Kidney epithelial cell (primary cell): ENCODE results near the gene ARL14EPL. TPM values are rescaled to one million over a fixed set of nuclear protein-coding genes. Genes with fewer than 3 reads are reported as not detected.
"Not testable (repeated sequence)": the region's sequence is repeated elsewhere in the genome, so short reads cannot be mapped to it uniquely, and the experiment has no call there.

Experiments
- DNase-seq: peaks from one replicate; pipeline ENCODE4 v3.0.0-alpha.2; 2010; ENCODE audit warnings: low read depth
- H3K27me3 ChIP-seq: 2 replicates; pipeline ENCODE4 v1.6.0; 2011; ENCODE audit warnings: low read length; ENCODE audit not compliant: control insufficient read depth, insufficient read depth
- H3K36me3 ChIP-seq: 2 replicates; pipeline ENCODE4 v1.5.1; 2011; ENCODE audit warnings: low read length; ENCODE audit not compliant: control insufficient read depth, insufficient read depth
- H3K4me3 ChIP-seq: 2 replicates; pipeline ENCODE4 v1.5.1; 2011; ENCODE audit warnings: low read depth, mild to moderate bottlenecking, control low read depth, low read length
- CTCF ChIP-seq: IDR thresholded peaks from 2 replicates; pipeline ENCODE4 v1.5.1; 2011; ENCODE audit warnings: mild to moderate bottlenecking, moderate library complexity, low read length, control low read depth, inconsistent platforms; ENCODE audit not compliant: insufficient read depth, poor library complexity, severe bottlenecking
- total RNA-seq: library from RNA; depleted of rRNA; stranded (reverse); fragments of >200 nt; gene quantifications from 2 replicates; pipeline ENCODE4 v1.2.3, GENCODE V29; 2015

The ARL14EPL gene
- total RNA-seq, 1 donor from 2014 or later = not detected

GRCh38 chr5:116075191-116075831 lies 43.0 kb downstream of the ARL14EPL start:
- no peak for TF ChIP-seq CTCF
- Histone ChIP-seq H3K27me3 (no peaks in the 10 kb centered on the region), H3K4me3 (no peak overlapping the region), H3K36me3 (no peaks in the 10 kb centered on the region)
- DNase-seq = no peak

GRCh38 chr5:116076496-116076895 lies 44.2 kb downstream of the ARL14EPL start:
- TF ChIP-seq CTCF = no peak
- DNase-seq = no peak
- no peak overlapping the region for H3K4me3 ChIP-seq
- no peaks in the 10 kb centered on the region for H3K27me3 ChIP-seq
- H3K36me3 ChIP-seq = no peaks in the 10 kb centered on the region

GRCh38 chr5:116078199-116078598 lies 45.9 kb downstream of the ARL14EPL start:
- no peak for DNase-seq
- Histone ChIP-seq H3K27me3 (no peaks in the 10 kb centered on the region), H3K36me3 (no peaks in the 10 kb centered on the region), H3K4me3 (no peak overlapping the region)
- no peak for TF ChIP-seq CTCF

- DNase-seq = no peak
- no peak for TF ChIP-seq CTCF
- Histone ChIP-seq H3K36me3 (no peaks in the 10 kb centered on the region), H3K27me3 (no peaks in the 10 kb centered on the region), H3K4me3 (peak overlapping the region; percentile 99)
These were observed 52.0 kb downstream of the ARL14EPL start for GRCh38 chr5:116084287-116084691.

- Histone ChIP-seq H3K36me3 (no peaks in the 10 kb centered on the region), H3K4me3 (peak within 1 kb of the TSS; percentile 99), H3K27me3 (no peaks in the 10 kb centered on the region)
- DNase-seq = peak; percentile 48
- TF ChIP-seq CTCF = no peak
These were observed 52.8 kb downstream of the ARL14EPL start, which contains the start of gene COMMD10 for GRCh38 chr5:116084871-116085715. Gene COMMD10, plus strand, starts transcription at chr5:116085025.

- not testable (repeated sequence) for H3K27me3 ChIP-seq, H3K4me3 ChIP-seq, H3K36me3 ChIP-seq, DNase-seq
These were observed 54.0 kb downstream of the ARL14EPL start for GRCh38 chr5:116086309-116086708.
